HG03066 (cell line): Measurements from ENCODE around the gene PGRMC2.
"Not testable (repeated sequence)": the region's sequence is repeated elsewhere in the genome, so short reads cannot be mapped to it uniquely, and the experiment has no call there.

Experiments
- ATAC-seq: cut with Tn5 transposase; IDR thresholded peaks from one replicate; pipeline ENCODE4 v1.9.1; 2021; ENCODE audit warnings: low read depth; ENCODE audit not compliant: unreplicated experiment

PGRMC2 gene

DNA sequence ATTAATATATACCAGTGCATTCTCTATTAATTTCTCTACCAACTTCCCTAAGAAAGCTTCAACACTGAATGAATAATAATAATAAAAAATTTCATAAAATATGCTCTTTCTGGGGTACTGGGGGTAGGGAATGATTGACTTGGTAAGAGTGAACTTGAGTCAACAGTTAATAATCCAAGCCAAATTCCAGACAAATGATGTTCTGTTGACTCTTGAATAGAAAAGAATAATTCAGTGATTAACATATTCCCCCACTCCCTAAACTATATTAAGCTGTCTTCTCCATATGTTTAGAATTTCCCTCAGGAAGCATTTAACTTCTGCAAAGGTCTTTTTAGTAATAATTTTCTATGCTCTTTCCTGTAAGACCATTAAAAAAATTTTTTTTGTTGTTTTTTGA lies 12.3 kb downstream of the PGRMC2 start:
- ATAC-seq = no peak

DNA sequence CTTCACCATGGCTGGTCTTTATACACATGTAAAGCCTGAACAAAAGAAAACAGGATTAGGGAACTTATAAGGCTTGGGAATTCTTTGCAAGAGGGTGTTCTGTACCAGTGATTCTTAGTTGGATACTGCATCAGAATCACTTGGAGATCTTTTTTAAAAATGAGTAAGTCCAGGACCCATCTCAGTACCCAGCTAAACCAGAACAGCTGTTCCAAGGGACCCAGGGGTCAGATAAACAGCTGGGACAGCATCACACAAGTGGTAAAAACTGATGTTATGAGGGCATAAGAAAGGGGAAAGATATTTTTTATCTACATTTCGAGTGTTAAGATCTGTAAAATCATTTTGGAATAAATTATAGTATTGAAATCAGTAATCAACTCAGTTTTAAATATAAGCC lies 16.1 kb downstream of the PGRMC2 start:
- ATAC-seq = no peak

DNA sequence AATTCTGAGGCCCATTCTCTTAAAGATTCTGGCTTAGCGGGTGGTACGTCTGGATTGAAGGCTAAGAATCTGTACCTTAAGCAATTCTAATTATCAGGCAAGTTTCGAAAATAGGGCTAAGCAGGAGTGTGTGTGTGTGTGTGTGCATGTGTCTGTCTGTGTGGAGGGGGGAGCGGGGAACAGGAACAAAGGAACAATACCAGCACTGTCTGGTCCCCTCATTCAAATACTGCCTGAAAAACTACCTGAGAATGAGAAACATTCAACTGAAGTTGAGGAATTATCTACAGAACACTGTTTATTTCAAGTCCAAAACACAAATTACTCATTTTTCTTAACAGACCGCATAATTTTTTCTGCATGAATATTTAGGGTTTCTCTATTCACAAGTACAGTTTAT lies 18.6 kb downstream of the PGRMC2 start:
- ATAC-seq = no peak

DNA sequence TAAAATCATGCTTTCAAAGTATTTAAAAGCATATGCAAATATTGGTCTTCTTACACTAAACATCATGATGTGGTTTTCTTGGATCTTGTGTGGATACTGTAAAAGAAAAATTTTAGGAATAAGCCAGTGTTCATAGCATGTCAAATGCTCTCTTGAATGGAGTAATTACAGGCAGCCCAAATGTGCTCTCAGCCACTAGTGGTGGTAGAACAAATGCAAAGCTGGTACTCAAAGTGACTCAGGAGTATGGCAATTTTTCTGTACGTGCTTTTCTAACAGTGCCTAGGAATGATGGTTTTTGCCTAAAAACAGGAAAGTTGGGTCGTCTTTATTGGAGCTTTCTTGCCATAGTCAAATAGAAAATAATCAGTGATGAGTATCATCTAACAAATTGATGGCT lies 19.9 kb downstream of the PGRMC2 start:
- no peak for ATAC-seq

DNA sequence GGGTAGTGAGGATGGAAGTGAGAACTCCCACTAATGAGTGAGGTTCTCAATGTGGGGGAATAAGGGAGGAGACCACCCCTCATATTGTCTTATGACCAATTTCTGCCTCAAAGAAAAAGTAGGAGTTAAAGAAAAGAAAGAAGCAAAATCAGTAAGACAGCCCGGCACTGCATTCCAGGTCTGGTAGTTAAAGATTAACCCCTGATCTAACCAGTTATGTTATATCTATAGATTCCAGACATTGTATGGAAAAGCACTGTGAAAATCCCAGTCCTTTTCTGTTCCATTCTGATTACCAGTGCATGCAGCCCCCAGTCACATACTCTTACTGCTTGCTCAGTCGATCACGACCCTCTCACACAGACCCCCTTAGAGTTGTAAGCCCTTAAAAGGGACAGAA lies 20.4 kb downstream of the PGRMC2 start:
- ATAC-seq = not testable (repeated sequence)

DNA sequence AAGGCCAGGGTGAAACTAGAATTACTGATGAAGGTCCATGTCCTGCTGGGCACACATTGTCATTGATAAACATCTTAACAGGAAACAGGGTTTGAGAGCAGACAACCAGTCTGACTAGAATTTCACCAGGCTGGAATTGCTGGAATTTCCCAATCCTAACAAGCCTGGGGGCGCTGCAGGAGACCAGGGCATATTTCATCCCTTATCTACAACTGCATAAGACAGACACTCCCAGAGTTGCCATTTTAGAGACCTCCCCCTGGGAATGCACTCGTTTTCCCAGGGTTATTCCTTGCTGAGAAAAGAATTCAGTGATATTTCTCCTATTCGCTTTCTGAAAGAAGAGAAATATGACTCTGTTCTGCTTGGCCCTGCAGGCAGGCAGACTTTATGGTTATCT lies 22.1 kb downstream of the PGRMC2 start:
- ATAC-seq = not testable (repeated sequence)

DNA sequence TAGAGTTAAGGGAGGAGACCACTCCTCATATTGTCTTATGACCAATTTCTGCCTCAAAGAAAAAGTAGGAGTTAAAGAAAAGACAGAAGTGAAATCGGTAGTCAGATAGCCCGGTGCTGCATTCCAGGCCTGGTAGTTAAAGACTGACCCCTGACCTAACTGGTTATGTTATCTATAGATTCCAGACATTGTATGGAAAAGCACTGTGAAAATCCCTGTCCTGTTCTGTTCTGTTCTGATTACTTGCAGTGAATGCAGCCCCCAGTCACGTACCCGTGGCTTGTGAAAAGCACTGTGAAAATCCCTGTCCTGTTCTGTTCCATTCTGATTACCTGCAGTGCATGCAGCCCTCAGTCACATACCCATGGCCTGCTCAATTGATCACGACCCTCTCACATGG lies 27.7 kb downstream of the PGRMC2 start:
- not testable (repeated sequence) for ATAC-seq

DNA sequence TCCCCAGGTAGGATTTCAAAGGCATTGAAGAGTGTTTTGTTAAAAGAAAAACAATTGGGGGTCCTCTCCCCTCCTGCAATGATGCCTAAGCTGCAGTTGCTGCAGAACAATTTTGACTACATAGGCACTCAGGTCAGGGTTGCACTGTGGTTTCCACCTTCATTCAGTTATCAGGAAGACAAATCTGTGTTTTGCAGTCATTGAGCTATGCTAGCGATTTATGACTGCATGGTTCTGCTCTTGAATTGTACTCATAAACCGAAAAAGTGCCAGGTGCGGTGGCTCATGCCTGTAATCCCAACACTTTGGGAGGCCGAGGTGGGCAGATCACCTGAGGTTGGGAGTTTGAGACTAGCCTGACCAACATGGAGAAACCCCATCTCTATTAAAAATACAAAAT lies 29.4 kb downstream of the PGRMC2 start:
- not testable (repeated sequence) for ATAC-seq

DNA sequence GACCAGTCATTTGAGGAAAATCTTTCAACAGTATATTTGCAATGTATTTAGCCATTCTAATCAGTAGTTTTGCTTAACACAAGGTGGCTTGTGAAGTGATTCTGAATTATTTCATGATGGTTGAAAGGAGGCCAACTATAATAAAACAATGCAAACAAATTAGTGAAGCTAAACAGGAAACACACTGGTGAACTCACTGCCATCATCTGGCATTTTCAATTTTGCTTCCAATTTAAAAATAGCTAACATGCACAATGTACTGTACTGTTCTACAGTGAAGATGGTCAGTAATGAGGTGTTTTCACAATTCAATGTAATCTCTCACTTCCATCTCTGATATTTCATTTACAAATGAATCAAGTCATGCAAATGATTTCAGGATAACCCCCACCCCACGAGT lies 31.1 kb downstream of the PGRMC2 start:
- ATAC-seq = no peak

DNA sequence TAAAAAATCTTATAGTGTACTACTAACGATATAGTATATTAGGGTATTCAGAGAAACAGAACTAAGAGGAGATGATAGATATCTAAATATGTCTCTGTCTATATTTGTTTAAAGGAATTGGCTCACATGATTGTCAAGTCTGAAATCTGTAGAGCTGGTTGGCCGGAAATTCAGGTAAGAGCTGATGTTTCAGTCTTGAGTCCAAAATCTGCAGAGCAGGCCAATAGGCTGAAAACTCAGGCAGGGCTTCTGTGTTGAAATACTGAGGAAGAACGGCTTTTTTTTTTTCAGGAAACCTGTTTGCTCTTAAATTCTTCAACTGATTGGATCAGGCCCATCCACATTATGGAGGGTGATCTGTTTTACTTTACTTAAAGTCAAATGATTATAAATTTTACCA lies 31.7 kb downstream of the PGRMC2 start:
- ATAC-seq = no peak

DNA sequence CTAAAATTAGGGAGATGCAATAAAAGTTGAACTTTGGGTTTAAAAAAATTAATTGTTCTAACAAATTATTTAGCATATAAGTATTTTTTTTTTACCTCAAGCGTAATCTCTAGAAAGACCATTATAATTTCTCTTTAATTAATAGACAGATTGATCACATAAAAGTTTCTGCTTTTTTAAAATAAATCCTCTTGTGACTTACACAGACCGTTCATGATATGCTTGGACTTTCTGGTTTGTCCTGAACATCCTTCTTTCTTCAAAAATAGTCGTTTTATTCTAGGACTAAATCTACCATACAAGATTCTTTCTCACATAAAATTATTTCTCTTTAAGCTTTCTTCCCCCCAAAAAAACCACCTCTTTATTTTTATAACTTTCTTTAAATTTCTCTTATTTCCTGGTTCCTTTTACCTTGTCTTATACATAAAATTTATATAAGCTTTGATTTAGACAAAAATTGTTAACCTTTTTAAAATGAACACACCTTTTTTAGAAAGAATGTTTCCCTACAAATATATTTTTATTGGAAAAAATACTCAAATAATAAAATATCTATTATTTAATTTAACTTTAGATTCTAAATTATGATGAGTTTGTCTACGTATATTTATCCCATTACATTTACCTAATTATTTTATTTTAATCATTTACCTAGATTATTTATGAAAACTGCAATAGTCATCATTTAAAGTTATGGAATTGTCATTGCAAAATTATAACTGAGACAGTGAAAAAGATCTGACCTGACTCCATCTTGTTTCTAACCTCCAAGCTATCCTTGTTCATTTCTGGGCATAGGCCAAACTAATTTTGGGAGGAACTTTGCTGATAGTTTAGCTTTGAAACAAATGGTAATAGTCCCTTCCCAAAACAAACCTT lies 37.6 kb downstream of the PGRMC2 start:
- no peak for ATAC-seq

DNA sequence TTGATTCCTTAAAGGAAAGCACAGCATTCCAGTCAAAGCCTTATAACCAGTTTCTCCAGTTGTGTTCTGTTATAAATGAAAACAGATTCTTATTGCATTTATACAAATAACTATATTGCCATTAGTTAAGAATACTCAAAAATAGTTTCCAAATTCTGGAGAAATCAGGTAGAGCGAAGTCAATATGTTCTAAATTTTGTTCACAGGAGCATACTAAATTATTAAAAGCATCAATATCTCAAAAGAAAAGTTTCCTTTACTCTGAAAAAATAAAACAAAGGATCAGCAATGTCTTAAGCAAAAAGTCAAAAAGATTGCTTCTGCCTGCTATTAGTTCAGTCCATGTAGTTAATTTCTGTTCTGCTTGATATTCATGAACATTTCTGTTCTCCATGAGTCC lies 39.7 kb downstream of the PGRMC2 start:
- no peak for ATAC-seq

DNA sequence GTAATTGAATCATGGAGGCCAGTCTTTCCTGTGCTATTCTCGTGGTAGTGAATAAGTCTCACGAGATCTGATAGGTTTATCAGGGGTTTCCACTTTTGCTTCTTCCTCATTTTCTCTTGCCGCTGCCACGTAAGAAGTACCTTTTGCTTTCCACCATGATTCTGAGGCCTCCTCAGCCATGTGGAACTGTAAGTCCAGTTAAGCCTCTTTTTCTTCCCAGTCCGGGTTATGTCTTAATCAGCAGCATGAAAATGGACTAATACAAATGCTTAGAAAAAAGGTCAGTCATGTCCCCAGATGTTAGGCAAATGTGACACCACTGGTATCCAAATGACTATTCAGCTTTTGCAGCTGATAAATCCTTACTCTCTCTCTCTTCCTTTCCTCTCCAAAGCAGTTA lies 42.2 kb downstream of the PGRMC2 start:
- ATAC-seq = not testable (repeated sequence)

DNA sequence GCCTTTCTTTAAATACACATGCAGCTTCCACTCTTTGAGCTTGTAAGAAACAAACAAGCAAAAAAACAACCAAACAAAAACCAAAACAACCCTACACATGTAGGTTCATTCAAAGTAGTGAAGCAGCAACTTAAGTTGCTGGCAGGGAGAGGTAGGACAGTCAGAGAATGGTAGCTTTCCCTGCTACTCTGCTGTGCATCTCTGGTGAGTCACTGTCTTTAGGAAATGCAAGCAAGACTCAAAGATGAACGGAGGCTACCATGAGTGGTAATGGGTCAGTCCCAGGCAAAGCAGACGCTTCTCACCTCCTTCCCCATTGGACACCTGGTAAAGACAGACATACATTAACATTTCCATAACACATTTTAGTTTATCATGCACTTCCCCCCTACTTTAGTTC lies 43.2 kb downstream of the PGRMC2 start:
- ATAC-seq = no peak

DNA sequence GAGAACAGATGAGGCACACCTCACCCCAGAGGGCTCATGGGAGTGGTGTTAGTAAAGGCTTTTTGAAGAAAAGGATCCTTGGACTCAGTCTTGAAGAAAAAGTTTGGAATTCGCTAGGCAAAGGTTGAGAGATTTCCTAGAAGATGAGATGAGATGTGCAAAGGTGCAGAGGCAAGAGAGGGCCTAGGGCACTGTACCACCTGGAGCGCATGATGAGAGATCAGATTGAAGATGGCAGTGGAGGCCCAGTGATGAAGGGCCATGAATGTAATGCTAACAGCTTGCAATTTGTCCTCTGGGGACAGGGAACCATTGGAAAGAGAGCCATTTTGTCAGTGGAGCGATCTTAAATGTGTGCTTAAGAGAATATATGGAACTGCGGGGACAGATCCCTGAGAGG lies 45.0 kb downstream of the PGRMC2 start:
- ATAC-seq = no peak

DNA sequence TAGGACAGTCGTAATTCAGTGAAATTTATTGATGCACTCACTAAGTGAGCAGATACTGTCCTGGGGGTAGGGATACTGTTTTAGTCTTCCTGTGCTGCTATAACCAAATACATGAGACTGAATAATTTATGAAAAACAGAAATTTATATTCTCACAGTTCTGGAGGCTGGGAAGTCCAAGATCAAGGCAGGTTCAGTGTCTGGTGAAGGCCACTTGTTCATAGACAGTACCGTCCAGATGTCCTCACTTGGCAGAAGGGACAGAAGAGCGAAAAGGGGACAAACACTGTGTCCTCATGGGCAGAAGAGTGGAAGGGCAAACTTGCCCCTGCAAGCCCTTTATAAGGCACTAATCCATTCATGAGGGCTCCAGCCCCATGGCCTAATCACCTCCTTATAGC lies 45.6 kb downstream of the PGRMC2 start:
- no peak for ATAC-seq

DNA sequence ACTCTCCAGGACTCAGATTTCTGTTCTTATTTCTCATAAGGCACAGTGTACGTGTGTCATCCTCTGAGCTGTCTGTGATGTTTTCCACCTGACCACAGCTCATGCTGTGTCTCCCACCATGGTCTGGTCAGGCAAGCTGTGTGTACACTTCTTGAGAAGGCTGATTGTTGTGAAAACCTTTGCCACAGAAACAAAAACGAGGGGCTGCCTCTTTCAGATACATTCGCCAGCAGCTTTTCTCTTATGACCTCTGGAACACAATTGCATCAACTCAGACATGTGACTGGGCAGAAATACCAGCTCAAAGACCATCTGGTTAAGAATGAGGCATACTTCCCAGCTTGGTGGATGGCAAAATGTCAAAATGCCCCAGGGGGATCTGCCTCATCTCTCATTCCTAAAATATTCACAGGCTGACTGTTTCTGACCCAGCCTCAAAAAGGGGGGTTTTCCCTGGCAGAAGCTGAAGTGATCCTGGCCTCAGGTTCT lies 46.1 kb downstream of the PGRMC2 start:
- no peak for ATAC-seq

DNA sequence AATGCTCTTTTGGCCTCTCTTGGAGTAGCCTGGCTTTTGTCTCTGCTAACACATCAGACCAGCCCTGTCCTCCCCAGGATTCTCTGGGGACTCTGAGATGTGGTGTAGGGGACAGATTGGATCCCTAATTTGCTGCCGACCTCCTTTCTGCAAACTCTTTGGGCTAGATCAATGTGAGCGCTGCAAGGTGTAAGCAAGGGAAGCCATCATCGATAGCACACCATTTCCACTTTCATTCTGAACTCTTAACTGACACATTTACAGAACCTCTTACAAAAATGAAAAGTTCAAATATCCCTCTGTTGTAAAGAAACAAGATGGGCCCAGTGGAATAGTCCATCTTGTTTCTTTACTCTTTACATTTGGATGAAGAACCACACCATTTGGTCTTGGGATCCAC lies 46.6 kb downstream of the PGRMC2 start:
- ATAC-seq = no peak

DNA sequence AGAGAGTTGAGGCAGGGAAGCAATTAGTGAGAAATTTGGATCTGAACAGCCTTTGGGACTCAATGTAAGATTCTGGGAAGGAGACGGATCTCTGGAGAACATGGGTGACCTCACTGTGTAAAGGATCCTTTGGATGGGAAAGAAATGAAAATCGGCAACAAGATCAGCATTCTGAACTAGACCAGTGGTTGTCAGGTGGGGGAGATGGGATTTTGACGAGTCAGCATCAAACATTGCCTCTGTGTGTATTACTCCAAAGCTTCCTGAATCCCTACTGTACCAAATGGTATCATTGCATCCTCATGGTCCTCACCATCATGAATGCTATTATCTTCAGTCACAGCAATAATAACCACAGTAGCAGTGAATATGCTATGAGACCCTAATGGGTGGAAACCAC lies 52.8 kb downstream of the PGRMC2 start:
- ATAC-seq = no peak

DNA sequence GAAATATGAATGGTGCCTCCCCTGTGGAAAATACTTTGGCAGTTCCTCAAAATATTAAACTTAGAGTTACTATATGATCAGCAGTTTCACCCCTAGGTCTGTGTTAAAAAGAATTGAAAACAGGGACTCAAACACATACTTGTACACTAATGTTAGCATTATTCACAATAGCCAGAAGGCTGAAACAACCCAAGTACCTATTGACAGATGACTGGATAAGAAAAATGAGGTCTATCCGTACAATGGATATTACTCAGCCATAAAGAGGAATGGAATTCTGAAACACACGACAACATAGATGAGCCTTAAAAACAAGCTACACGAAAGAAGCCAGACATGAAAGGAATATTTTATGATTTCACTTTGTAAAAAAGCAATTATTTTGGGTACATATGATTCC lies 54.9 kb downstream of the PGRMC2 start:
- no peak for ATAC-seq

DNA sequence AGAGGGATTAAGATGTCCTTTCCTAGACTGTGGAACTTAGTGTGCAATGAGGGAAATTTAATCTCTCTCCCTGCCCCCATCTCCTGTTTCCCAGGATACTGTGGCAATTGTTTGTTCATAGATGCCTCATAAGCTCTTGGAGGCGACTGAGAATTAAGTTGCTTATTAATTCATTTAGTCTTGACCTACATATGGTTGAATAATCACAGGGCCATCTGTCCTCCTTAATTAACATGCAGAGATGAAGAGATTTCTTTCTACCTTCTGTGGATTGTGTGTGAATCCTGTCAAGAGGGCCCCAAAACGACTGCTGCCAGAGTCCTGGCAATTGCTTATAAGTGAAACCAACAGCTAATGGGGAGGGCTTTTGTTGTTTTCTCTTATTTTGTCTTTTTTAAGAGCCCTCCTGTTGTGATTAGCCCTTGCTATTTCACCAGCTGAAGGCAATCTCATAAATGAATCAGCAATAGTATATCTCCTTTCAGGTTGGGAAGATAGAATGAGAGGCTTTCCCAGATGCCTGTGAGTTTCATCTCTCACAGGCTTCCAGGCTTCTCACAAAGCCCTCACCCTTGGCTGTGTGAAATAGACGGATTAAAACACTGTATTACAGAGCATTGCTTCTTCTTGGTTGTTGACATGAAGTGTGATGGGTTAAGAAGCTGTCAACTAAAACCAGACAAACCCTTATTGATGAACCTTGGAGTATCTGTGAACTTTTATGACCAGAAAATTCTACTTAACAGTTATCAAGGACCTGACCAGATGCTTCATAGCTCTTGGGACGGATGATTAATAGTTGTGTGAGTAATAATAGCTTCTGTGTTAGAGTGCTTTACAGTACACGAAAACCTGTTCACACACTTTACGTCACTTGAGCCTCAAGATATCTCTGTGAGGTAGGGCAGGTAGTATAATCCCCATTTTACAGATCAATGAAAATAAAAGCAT lies 58.5 kb downstream of the PGRMC2 start:
- no peak for ATAC-seq
